GM18868 (cell line): Measurements from ENCODE around the gene SORCS2.

Source experiments
- ATAC-seq: cut with Tn5 transposase; IDR thresholded peaks from one replicate; pipeline ENCODE4 v1.9.1; 2021; ENCODE audit warnings: mild to moderate bottlenecking, moderate library complexity; ENCODE audit not compliant: unreplicated experiment

Gene SORCS2

GRCh38 chr4:7333801-7334421, 141.6 kb downstream of the SORCS2 start:
- no peak for ATAC-seq

GRCh38 chr4:7334521-7335275, 142.4 kb downstream of the SORCS2 start:
- ATAC-seq: no peak

- peak; percentile 58 for ATAC-seq
Observed at GRCh38 chr4:7335344-7336066, 143.2 kb downstream of the SORCS2 start.

- no peak for ATAC-seq
Observed at GRCh38 chr4:7336067-7336569, 143.8 kb downstream of the SORCS2 start.

GRCh38 chr4:7336732-7337131, 144.4 kb downstream of the SORCS2 start:
- no peak for ATAC-seq

- no peak for ATAC-seq
Observed at GRCh38 chr4:7337196-7338058, 145.1 kb downstream of the SORCS2 start.

- no peak for ATAC-seq
Observed at GRCh38 chr4:7338059-7338452, 145.7 kb downstream of the SORCS2 start.

- ATAC-seq: no peak
Observed at GRCh38 chr4:7338876-7339623, 146.7 kb downstream of the SORCS2 start.

- no peak for ATAC-seq
Observed at GRCh38 chr4:7339751-7340552, 147.6 kb downstream of the SORCS2 start.

GRCh38 chr4:7340553-7341433, 148.5 kb downstream of the SORCS2 start:
- ATAC-seq: no peak

- no peak for ATAC-seq
Observed at GRCh38 chr4:7341491-7342222, 149.3 kb downstream of the SORCS2 start.

GRCh38 chr4:7342223-7343080, 150.1 kb downstream of the SORCS2 start:
- ATAC-seq: no peak

GRCh38 chr4:7343081-7343655, 150.8 kb downstream of the SORCS2 start:
- ATAC-seq: no peak

- ATAC-seq: no peak
Observed at GRCh38 chr4:7343950-7344349, 151.6 kb downstream of the SORCS2 start.

GRCh38 chr4:7344636-7345155, 152.4 kb downstream of the SORCS2 start:
- ATAC-seq: no peak

- ATAC-seq: no peak
Observed at GRCh38 chr4:7347981-7348380, 155.6 kb downstream of the SORCS2 start.
